Mammary epithelial cell (primary cell): ENCODE measurements around the gene NDUFS5.
"Not testable (repeated sequence)": the region's sequence is repeated elsewhere in the genome, so short reads cannot be mapped to it uniquely, and the experiment has no call there.

Source experiments
- EZH2 ChIP-seq: IDR thresholded peaks from 2 replicates; pipeline ENCODE4 v1.6.1; 2012; ENCODE audit warnings: low read length, inconsistent platforms, borderline replicate concordance
- TF ChIP-seq, protein P1 (sequence below), 2 donors: IDR thresholded peaks in 1 of 2; conservative IDR thresholded peaks in 1 of 2; 2 replicates each; pipeline ENCODE4 v1.5.1; 2011 to 2012; ENCODE audit warnings: inconsistent platforms in 2 of 2, low read length in 2 of 2, mild to moderate bottlenecking in 2 of 2, control low read depth in 1 of 2, low read depth in 1 of 2; ENCODE audit not compliant: insufficient read depth in 1 of 2; ENCODE audit errors: extremely low read depth in 1 of 2

DNA sequence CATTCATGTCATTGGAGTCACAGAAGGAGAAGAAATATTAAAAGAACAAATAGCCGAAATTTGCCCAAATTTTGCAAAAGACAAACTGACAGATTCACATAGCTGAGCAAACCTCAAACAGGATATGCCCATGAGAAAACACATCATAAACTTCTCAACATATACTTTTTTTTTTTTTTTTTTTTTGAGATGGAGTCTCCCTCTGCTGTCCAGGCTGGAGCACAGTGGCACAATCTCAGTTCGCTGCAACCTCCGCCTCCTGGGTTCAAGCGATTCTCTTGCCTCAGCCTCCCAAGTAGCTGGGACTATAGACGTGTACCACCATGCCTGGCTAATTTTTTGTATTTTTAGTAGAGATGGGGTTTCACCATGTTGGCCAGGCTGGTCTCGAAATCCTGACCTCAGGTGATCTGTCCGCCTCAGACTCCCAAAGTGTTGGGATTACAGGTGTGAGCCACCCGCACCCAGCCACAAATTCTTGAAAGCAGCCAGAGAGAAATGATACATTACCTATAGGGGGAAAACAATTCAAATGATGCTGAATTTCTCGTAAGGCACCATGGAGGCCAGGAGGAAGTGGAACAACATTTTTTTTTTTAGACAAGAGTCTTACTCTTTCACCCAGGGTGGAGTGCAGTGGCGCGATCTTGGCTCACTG, 25.2 kb downstream of the NDUFS5 start:
- not testable (repeated sequence) for TF ChIP-seq EZH2
- TF ChIP-seq, protein P1, sequence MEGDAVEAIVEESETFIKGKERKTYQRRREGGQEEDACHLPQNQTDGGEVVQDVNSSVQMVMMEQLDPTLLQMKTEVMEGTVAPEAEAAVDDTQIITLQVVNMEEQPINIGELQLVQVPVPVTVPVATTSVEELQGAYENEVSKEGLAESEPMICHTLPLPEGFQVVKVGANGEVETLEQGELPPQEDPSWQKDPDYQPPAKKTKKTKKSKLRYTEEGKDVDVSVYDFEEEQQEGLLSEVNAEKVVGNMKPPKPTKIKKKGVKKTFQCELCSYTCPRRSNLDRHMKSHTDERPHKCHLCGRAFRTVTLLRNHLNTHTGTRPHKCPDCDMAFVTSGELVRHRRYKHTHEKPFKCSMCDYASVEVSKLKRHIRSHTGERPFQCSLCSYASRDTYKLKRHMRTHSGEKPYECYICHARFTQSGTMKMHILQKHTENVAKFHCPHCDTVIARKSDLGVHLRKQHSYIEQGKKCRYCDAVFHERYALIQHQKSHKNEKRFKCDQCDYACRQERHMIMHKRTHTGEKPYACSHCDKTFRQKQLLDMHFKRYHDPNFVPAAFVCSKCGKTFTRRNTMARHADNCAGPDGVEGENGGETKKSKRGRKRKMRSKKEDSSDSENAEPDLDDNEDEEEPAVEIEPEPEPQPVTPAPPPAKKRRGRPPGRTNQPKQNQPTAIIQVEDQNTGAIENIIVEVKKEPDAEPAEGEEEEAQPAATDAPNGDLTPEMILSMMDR (conservative IDR thresholded peaks at IDR 0.05 in 1 of 2, IDR thresholded peaks at IDR 0.05 in 1 of 2; ENCODE audit: extremely low read depth in 1 of 2, insufficient read depth in 1 of 2, low read depth in 1 of 2, low read length in 2 of 2) = not testable (repeated sequence)
